Neural cell (in vitro differentiated cells): Measurements from ENCODE around the gene FBRS. TPM values are rescaled to one million over a fixed set of nuclear protein-coding genes. Genes with fewer than 3 reads are reported as not detected.
"Not testable (repeated sequence)": the region's sequence is repeated elsewhere in the genome, so short reads cannot be mapped to it uniquely, and the experiment has no call there.

Experiments used
- H2AFZ ChIP-seq: fragments of 200-600, 300-800 bp; sonication (generic), shearing (Covaris generic); 2 replicates; pipeline ENCODE4 v1.6.0; 2014; ENCODE audit warnings: low read depth, mild to moderate bottlenecking, antibody characterized with exemption, low read length, moderate library complexity
- H3F3A ChIP-seq: fragments of 200-600 bp; shearing (Covaris generic); 2 replicates; pipeline ENCODE4 v1.6.1; 2016; ENCODE audit warnings: mild to moderate bottlenecking, moderate library complexity, mixed read lengths, antibody characterized with exemption, low read length; ENCODE audit not compliant: insufficient read depth, poor library complexity, severe bottlenecking
- H3K27ac ChIP-seq: fragments of 200-600, 300-800 bp; sonication (generic), shearing (Covaris generic); 2 replicates; pipeline ENCODE4 v1.5.1; 2014; ENCODE audit warnings: mild to moderate bottlenecking, low read length, moderate library complexity
- H3K27me3 ChIP-seq: fragments of 300-800, 200-600 bp; sonication (generic), shearing (Covaris generic); 2 replicates; pipeline ENCODE4 v1.6.0; 2014; ENCODE audit warnings: mild to moderate bottlenecking, low read depth, low read length, moderate library complexity; ENCODE audit not compliant: insufficient read depth
- H3K36me3 ChIP-seq: fragments of 300-800, 200-600 bp; sonication (generic), shearing (Covaris generic); 2 replicates; pipeline ENCODE4 v1.5.1; 2014; ENCODE audit warnings: mild to moderate bottlenecking, antibody characterized with exemption, low read length, moderate library complexity; ENCODE audit not compliant: insufficient read depth
- H3K4me2 ChIP-seq: fragments of 300-800, 200-600 bp; sonication (generic), shearing (Covaris generic); 2 replicates; pipeline ENCODE4 v1.6.0; 2014; ENCODE audit warnings: mild to moderate bottlenecking, low read length
- H3K4me3 ChIP-seq: fragments of 300-800, 200-600 bp; sonication (generic), shearing (Covaris generic); 2 replicates; pipeline ENCODE4 v1.5.1; 2014; ENCODE audit warnings: mild to moderate bottlenecking, low read length, moderate library complexity
- H3K79me2 ChIP-seq: fragments of 200-600 bp; shearing (Covaris generic); replicated peaks from 2 replicates; pipeline ENCODE4 v1.6.0; 2014; ENCODE audit warnings: mild to moderate bottlenecking, low read length, moderate library complexity; ENCODE audit not compliant: insufficient read depth
- H3K9ac ChIP-seq: fragments of 300-800, 200-600 bp; sonication (generic), shearing (Covaris generic); 2 replicates; pipeline ENCODE4 v1.6.1; 2016; ENCODE audit warnings: mild to moderate bottlenecking, low read length, mixed read lengths
- H3K9me2 ChIP-seq: fragments of 200-600 bp; shearing (Covaris generic); 2 replicates; pipeline ENCODE4 v1.6.1; 2016; ENCODE audit warnings: mild to moderate bottlenecking, low read length, mixed read lengths; ENCODE audit not compliant: insufficient read depth
- H3K9me3 ChIP-seq: fragments of 200-600, 300-800 bp; sonication (generic), shearing (Covaris generic); 2 replicates; pipeline ENCODE4 v1.6.1; 2016; ENCODE audit warnings: mild to moderate bottlenecking, mixed run types, low read length, moderate library complexity, mixed read lengths
- H4K20me1 ChIP-seq: fragments of 200-600 bp; shearing (Covaris generic); 2 replicates; pipeline ENCODE4 v1.6.1; 2016; ENCODE audit warnings: mild to moderate bottlenecking, mixed run types; ENCODE audit not compliant: insufficient read depth
- CTCF ChIP-seq: fragments of 450-650 bp; IDR thresholded peaks from 2 replicates; pipeline ENCODE4 v1.5.1; 2014; ENCODE audit warnings: antibody characterized with exemption, mild to moderate bottlenecking, moderate library complexity; ENCODE audit not compliant: poor library complexity, severe bottlenecking
- EP300 ChIP-seq: fragments of 450-650 bp; conservative IDR thresholded peaks from 2 replicates; pipeline ENCODE4 v1.6.1; 2014; ENCODE audit warnings: antibody characterized with exemption, mild to moderate bottlenecking, moderate library complexity; ENCODE audit not compliant: poor library complexity, severe bottlenecking
- EZH2 ChIP-seq: fragments of 200-600, 300-800 bp; shearing (Covaris generic), sonication (generic); IDR thresholded peaks from 2 replicates; pipeline ENCODE4 v1.6.1; 2014; ENCODE audit warnings: antibody characterized with exemption, low read length, borderline replicate concordance, mild to moderate bottlenecking; ENCODE audit not compliant: insufficient read depth, poor library complexity, severe bottlenecking
- MXI1 ChIP-seq: fragments of 450-650 bp; conservative IDR thresholded peaks from 2 replicates; pipeline ENCODE4 v1.6.1; 2014; ENCODE audit warnings: antibody characterized with exemption, mild to moderate bottlenecking; ENCODE audit not compliant: poor library complexity, severe bottlenecking
- POLR2AphosphoS5 ChIP-seq: IDR thresholded peaks from 2 replicates; pipeline ENCODE4 v1.6.1; 2012
- RAD21 ChIP-seq: fragments of 450-650 bp; conservative IDR thresholded peaks from 2 replicates; pipeline ENCODE4 v1.6.1; 2014; ENCODE audit warnings: antibody characterized with exemption, mild to moderate bottlenecking, moderate library complexity
- REST ChIP-seq: IDR thresholded peaks from 2 replicates; pipeline ENCODE4 v1.6.1; 2012; ENCODE audit warnings: borderline replicate concordance
- SMC3 ChIP-seq: fragments of 450-650 bp; conservative IDR thresholded peaks from 2 replicates; pipeline ENCODE4 v1.6.1; 2014; ENCODE audit warnings: antibody characterized with exemption, mild to moderate bottlenecking, moderate library complexity; ENCODE audit not compliant: poor library complexity
- TAF1 ChIP-seq: IDR thresholded peaks from 2 replicates; pipeline ENCODE4 v1.6.1; 2012; ENCODE audit warnings: low read depth
- polyA plus RNA-seq: library from polyadenylated mRNA; depleted of rRNA; stranded (reverse); fragments of >200 nt; gene quantifications from 2 replicates; pipeline ENCODE4 v1.2.3, GENCODE V29; 2014

Gene FBRS
- polyA plus RNA-seq, 1 donor from 2014 or later = 24.2 TPM

- Histone ChIP-seq H3K36me3 (peaks cover 5% of the 10 kb centered on the region), H3K79me2 (peaks cover 29% of the 10 kb centered on the region), H3K4me3 (peak overlapping the region; percentile 98), H4K20me1 (peaks cover 2% of the 10 kb centered on the region), H3K9me2 (no peaks in the 10 kb centered on the region), H3K9me3 (no peaks in the 10 kb centered on the region), H3K9ac (no peak overlapping the region), H3F3A (no peaks in the 10 kb centered on the region), H3K4me2 (no peak overlapping the region), H3K27me3 (no peaks in the 10 kb centered on the region), H3K27ac (no peak overlapping the region), H2AFZ (no peak overlapping the region)
- TF ChIP-seq POLR2AphosphoS5 = no peak
- no peak for TF ChIP-seq MXI1
- TF ChIP-seq CTCF = no peak
- TF ChIP-seq SMC3 = no peak
- TF ChIP-seq REST = no peak
- no peak for TF ChIP-seq EP300
- no peak for TF ChIP-seq TAF1
- no peak for TF ChIP-seq EZH2
- TF ChIP-seq RAD21 = no peak
These were observed 42.3 kb downstream of the FBRS start for GRCh38 chr16:30700491-30700890.

GRCh38 chr16:30700971-30701370, 42.7 kb downstream of the FBRS start:
- H3F3A ChIP-seq = no peaks in the 10 kb centered on the region
- no peaks in the 10 kb centered on the region for H3K9me3 ChIP-seq
- no peak overlapping the region for H3K27ac ChIP-seq
- no peak overlapping the region for H2AFZ ChIP-seq
- no peaks in the 10 kb centered on the region for H3K27me3 ChIP-seq
- no peak overlapping the region for H3K9ac ChIP-seq
- no peak for TF ChIP-seq POLR2AphosphoS5
- no peak for TF ChIP-seq CTCF
- TF ChIP-seq MXI1 = no peak
- TF ChIP-seq REST = no peak
- TF ChIP-seq RAD21 = no peak
- TF ChIP-seq SMC3 = no peak
- TF ChIP-seq EP300 = no peak
- no peak for TF ChIP-seq EZH2
- no peak for TF ChIP-seq TAF1
- H3K4me3 ChIP-seq = no peak overlapping the region
- H4K20me1 ChIP-seq = peaks cover 2% of the 10 kb centered on the region
- H3K79me2 ChIP-seq = peaks cover 29% of the 10 kb centered on the region
- H3K9me2 ChIP-seq = no peaks in the 10 kb centered on the region
- peaks cover 5% of the 10 kb centered on the region for H3K36me3 ChIP-seq
- no peak overlapping the region for H3K4me2 ChIP-seq

- not testable (repeated sequence) for H3K4me3 ChIP-seq, H3K36me3 ChIP-seq, H3K9me2 ChIP-seq, H4K20me1 ChIP-seq, H3K9ac ChIP-seq, H3K4me2 ChIP-seq, H3K9me3 ChIP-seq, H2AFZ ChIP-seq, H3K27ac ChIP-seq, H3K27me3 ChIP-seq, H3F3A ChIP-seq
- peaks cover 29% of the 10 kb centered on the region for H3K79me2 ChIP-seq
These were observed 44.8 kb downstream of the FBRS start for GRCh38 chr16:30703071-30703470.
